Neural cell (in vitro differentiated cells): ENCODE data around the gene RNF213.

Experiments
- CTCF ChIP-seq: fragments of 450-650 bp; IDR thresholded peaks from 2 replicates; pipeline ENCODE4 v1.5.1; 2014; ENCODE audit warnings: antibody characterized with exemption, mild to moderate bottlenecking, moderate library complexity; ENCODE audit not compliant: poor library complexity, severe bottlenecking
- EP300 ChIP-seq: fragments of 450-650 bp; conservative IDR thresholded peaks from 2 replicates; pipeline ENCODE4 v1.6.1; 2014; ENCODE audit warnings: antibody characterized with exemption, mild to moderate bottlenecking, moderate library complexity; ENCODE audit not compliant: poor library complexity, severe bottlenecking
- EZH2 ChIP-seq: fragments of 200-600, 300-800 bp; shearing (Covaris generic), sonication (generic); IDR thresholded peaks from 2 replicates; pipeline ENCODE4 v1.6.1; 2014; ENCODE audit warnings: antibody characterized with exemption, low read length, borderline replicate concordance, mild to moderate bottlenecking; ENCODE audit not compliant: insufficient read depth, poor library complexity, severe bottlenecking
- POLR2AphosphoS5 ChIP-seq: IDR thresholded peaks from 2 replicates; pipeline ENCODE4 v1.6.1; 2012
- RAD21 ChIP-seq: fragments of 450-650 bp; conservative IDR thresholded peaks from 2 replicates; pipeline ENCODE4 v1.6.1; 2014; ENCODE audit warnings: antibody characterized with exemption, mild to moderate bottlenecking, moderate library complexity
- REST ChIP-seq: IDR thresholded peaks from 2 replicates; pipeline ENCODE4 v1.6.1; 2012; ENCODE audit warnings: borderline replicate concordance
- SMC3 ChIP-seq: fragments of 450-650 bp; conservative IDR thresholded peaks from 2 replicates; pipeline ENCODE4 v1.6.1; 2014; ENCODE audit warnings: antibody characterized with exemption, mild to moderate bottlenecking, moderate library complexity; ENCODE audit not compliant: poor library complexity

- TF ChIP-seq SMC3 (no peak), EP300 (no peak), CTCF (no peak), POLR2AphosphoS5 (no peak), REST (no peak), EZH2 (no peak), RAD21 (no peak)
These were observed 40.9 kb upstream of the RNF213 start for GRCh38 chr17:80219763-80220053.
